ENCODE results near the gene UBE3D. TPM values are rescaled to one million over a fixed set of nuclear protein-coding genes. Genes with fewer than 3 reads are reported as not detected.

UBE3D gene
- total and polyA plus RNA-seq, 2 of the 4 experiments (the other 2 are of a cell fraction) = 3.2 to 6.3 TPM

DNA sequence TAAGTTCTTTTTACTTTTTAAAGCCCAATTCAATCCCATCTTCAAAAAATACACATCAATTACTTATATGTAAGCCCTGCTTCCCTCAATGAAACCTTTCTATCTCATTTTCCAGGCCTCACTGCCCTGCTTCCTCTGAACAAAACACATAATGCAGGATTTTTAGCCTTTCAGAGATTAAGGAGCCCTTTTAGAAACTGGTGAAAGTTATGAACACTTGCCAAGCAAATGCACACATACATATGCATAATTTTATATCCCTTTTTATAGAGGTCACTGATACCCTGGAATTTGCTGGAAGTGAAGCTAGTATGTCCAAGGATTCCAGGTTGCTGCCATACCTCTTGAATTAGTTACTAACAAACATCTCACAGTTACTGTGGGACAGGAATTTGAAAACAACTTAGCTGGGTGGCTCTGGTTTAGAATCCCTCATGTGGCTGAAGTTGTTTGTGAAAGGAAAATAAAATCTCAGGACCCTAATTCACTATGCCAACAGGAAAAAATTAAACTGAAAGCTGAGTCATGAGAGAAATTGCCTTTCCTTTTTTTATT is 75.8 kb downstream of the UBE3D start:
- Histone ChIP-seq H2BK20ac (ENCODE audit: low read depth, low read length) (no peak overlapping the region), H3K9ac (ENCODE audit: low read depth, low read length) (no peak overlapping the region), H3K14ac (replicated peaks; ENCODE audit: low read depth, low read length) (no peak overlapping the region), H3K23ac (ENCODE audit: low read depth, low read length) (no peak overlapping the region), H2BK120ac (ENCODE audit: low read depth, low read length) (no peak overlapping the region), H3K9me3 (ENCODE audit: control insufficient read depth, insufficient read depth, low read length) (no peaks in the 10 kb centered on the region), H3K9me1 (ENCODE audit: insufficient read depth, low read length) (no peaks in the 10 kb centered on the region; the same call in 1 of the 2 replicates), H3K4me1 (ENCODE audit: control insufficient read depth, insufficient read depth, low read length) (peaks cover 4% of the 10 kb centered on the region), H2AFZ (replicated peaks; ENCODE audit: low read length, poor library complexity) (no peak overlapping the region), H3K4ac (ENCODE audit: low read depth, low read length) (no peak overlapping the region), H3K27me3 (ENCODE audit: control insufficient read depth, insufficient read depth, low read length) (no peaks in the 10 kb centered on the region), H3K4me2 (ENCODE audit: low read depth, low read length) (no peak overlapping the region), H3K79me1 (ENCODE audit: low read depth in 1 of 2, low read length in 2 of 2) (no peaks in the 10 kb centered on the region), H2BK5ac (ENCODE audit: low read depth, low read length, poor library complexity, severe bottlenecking) (no peak overlapping the region), H4K5ac (ENCODE audit: low read depth, low read length) (no peak overlapping the region), H3K4me3 (ENCODE audit: insufficient read depth, low read depth, low read length) (no peak overlapping the region), H3K36me3 (ENCODE audit: control insufficient read depth, insufficient read depth, low read length) (no peaks in the 10 kb centered on the region), H2AK5ac (ENCODE audit: low read depth, low read length) (no peak overlapping the region), H4K8ac (ENCODE audit: low read depth in 2 of 2, low read length in 2 of 2) (no peak overlapping the region), H2BK15ac (ENCODE audit: low read depth, low read length) (no peak overlapping the region), H4K20me1 (ENCODE audit: insufficient read depth, low read length) (no peaks in the 10 kb centered on the region), H3K56ac (ENCODE audit: extremely low read depth, insufficient read depth, low read length) (no peak overlapping the region), H3K18ac (ENCODE audit: low read depth, low read length) (no peak overlapping the region), H2AK9ac (replicated peaks; ENCODE audit: low read depth, low read length, poor library complexity) (no peak overlapping the region), H4K91ac (ENCODE audit: insufficient read depth, low read depth, low read length) (no peak overlapping the region), H3K27ac (ENCODE audit: insufficient read depth, low read length) (no peak overlapping the region)
- ATAC-seq (ENCODE audit: low read depth) = no peak
- no TSS peak for BruUV-seq (replicated peaks)
- CTCF ChIA-PET = no interaction called here
- POLR2A ChIA-PET (ENCODE audit: unreplicated experiment) = interaction anchor here (1.2 kb wide), 1 partner anchor 31 kb away, joined by 4 read pairs; no protein-coding TSS in a partner anchor
- no peak for DNase-seq
- in situ Hi-C loops (cut with MboI; ENCODE audit: low sequenced_read_pairs) = no loop called here
- intact Hi-C loops (cut with micrococcal nuclease) = no loop called here
- dilution Hi-C loops (cut with HindIII; ENCODE audit: low sequenced_read_pairs, unreplicated experiment) = no loop called here
- no peak for TF ChIP-seq POLR2A (IDR thresholded peaks at IDR 0.05; ENCODE audit: low read depth, low read length)
- TF ChIP-seq, protein P1, sequence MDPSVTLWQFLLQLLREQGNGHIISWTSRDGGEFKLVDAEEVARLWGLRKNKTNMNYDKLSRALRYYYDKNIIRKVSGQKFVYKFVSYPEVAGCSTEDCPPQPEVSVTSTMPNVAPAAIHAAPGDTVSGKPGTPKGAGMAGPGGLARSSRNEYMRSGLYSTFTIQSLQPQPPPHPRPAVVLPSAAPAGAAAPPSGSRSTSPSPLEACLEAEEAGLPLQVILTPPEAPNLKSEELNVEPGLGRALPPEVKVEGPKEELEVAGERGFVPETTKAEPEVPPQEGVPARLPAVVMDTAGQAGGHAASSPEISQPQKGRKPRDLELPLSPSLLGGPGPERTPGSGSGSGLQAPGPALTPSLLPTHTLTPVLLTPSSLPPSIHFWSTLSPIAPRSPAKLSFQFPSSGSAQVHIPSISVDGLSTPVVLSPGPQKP (IDR thresholded peaks at IDR 0.05; ENCODE audit: borderline replicate concordance, low read depth, low read length) = no peak

All from IMR-90 (cell line).